Caco-2 (cell line): Measurements from ENCODE around the gene HIRA. TPM values are rescaled to one million over a fixed set of nuclear protein-coding genes. Genes with fewer than 3 reads are reported as not detected.
"Not testable (repeated sequence)": the region's sequence is repeated elsewhere in the genome, so short reads cannot be mapped to it uniquely, and the experiment has no call there.

ENCODE experiments used
- BruUV-seq: library from RNA; stranded (reverse); fragments of 400-500 nt; replicated peaks from 2 replicates; lab custom pipeline; 2021; lab: Mats Ljungman, UMichigan
- CTCF ChIA-PET: fragments of 300-600 bp; sonication (Branson Sonifier 250); formaldehyde crosslinking; loops from one replicate; lab custom pipeline; 2022; ENCODE audit warnings: antibody characterized with exemption; lab: Charles Lee
- POLR2A ChIA-PET: fragments of 300-600 bp; sonication (Branson Sonifier 250); formaldehyde crosslinking; loops from one replicate; lab custom pipeline; 2022; ENCODE audit warnings: antibody characterized with exemption; lab: Charles Lee
- DNase-seq, 2 experiments: peaks; one replicate each; pipeline versions ENCODE4 v3.0.0 to v3.0.0-alpha.2; 2020 to 2022
- H3K27me3 ChIP-seq: replicated peaks from 2 replicates; pipeline ENCODE4 v1.6.0; 2011; ENCODE audit warnings: low read length; ENCODE audit not compliant: control insufficient read depth, insufficient read depth
- H3K36me3 ChIP-seq: 2 replicates; pipeline ENCODE4 v1.5.1; 2011; ENCODE audit warnings: low read length; ENCODE audit not compliant: control insufficient read depth, insufficient read depth
- H3K4me1 ChIP-seq: fragments of 250-450 bp; sonication (Bioruptor Pico); 2 replicates; pipeline ENCODE4 v1.5.1; 2020; ENCODE audit warnings: mild to moderate bottlenecking
- H3K4me3 ChIP-seq: 2 replicates; pipeline ENCODE4 v1.5.1; 2011; ENCODE audit warnings: low read depth, mild to moderate bottlenecking, control low read depth, low read length
- H3K9me3 ChIP-seq: fragments of 250-450 bp; sonication (Bioruptor Pico); 2 replicates; pipeline ENCODE4 v1.5.1; 2020; ENCODE audit warnings: mild to moderate bottlenecking, moderate library complexity
- H3K27ac Mint-ChIP-seq: one replicate; pipeline ENCODE4 v1.8.0; 2022; ENCODE audit warnings: mixed read lengths; ENCODE audit not compliant: unreplicated experiment
- H3K27me3 Mint-ChIP-seq: one replicate; pipeline ENCODE4 v1.8.0; 2022; ENCODE audit warnings: mixed read lengths; ENCODE audit not compliant: insufficient read depth, unreplicated experiment
- H3K36me3 Mint-ChIP-seq: one replicate; pipeline ENCODE4 v1.8.0; 2022; ENCODE audit warnings: mild to moderate bottlenecking, mixed read lengths; ENCODE audit not compliant: insufficient read depth, unreplicated experiment
- H3K4me1 Mint-ChIP-seq: one replicate; pipeline ENCODE4 v1.8.0; 2022; ENCODE audit warnings: low read depth, mixed read lengths; ENCODE audit not compliant: unreplicated experiment
- H3K4me3 Mint-ChIP-seq: one replicate; pipeline ENCODE4 v1.8.0; 2022; ENCODE audit warnings: mild to moderate bottlenecking, moderate library complexity, mixed read lengths; ENCODE audit not compliant: unreplicated experiment
- H3K9me3 Mint-ChIP-seq: one replicate; pipeline ENCODE4 v1.8.0; 2022; ENCODE audit warnings: mixed read lengths; ENCODE audit not compliant: unreplicated experiment
- CTCF ChIP-seq, 2 experiments: fragments of 200-600 bp in 1 of 2; IDR thresholded peaks; 1 replicate in 1 of 2; 2 replicates in 1 of 2; pipeline versions ENCODE4 v1.5.1 to v1.8.0; 2011 to 2022; ENCODE audit warnings: antibody characterized with exemption in 1 of 2, control low read depth in 1 of 2, inconsistent platforms in 1 of 2, low read depth in 1 of 2, low read length in 1 of 2, mild to moderate bottlenecking in 1 of 2, moderate library complexity in 1 of 2; ENCODE audit not compliant: insufficient read depth in 1 of 2, severe bottlenecking in 1 of 2, unreplicated experiment in 1 of 2
- intact Hi-C: fragments of 100-400 bp; cut with micrococcal nuclease; formaldehyde crosslinking; loops from one replicate; pipeline ENCODE4 v1.10.0; 2022; ENCODE audit not compliant: unreplicated experiment
- total RNA-seq: library from RNA; stranded (reverse); gene quantifications from 2 replicates; pipeline ENCODE4 v1.2.3, GENCODE V29; 2022

HIRA gene
- total RNA-seq, 1 experiment from 2014 or later, result 60.1 TPM

GRCh38 chr22:19442166-19442565, 10.6 kb upstream of the HIRA start:
- H3K27me3 ChIP-seq, result no peaks in the 10 kb centered on the region
- BruUV-seq, result no TSS peak
- H3K36me3 ChIP-seq, result peaks cover 2% of the 10 kb centered on the region; the same call in 1 of the 2 replicates
- H3K4me3 ChIP-seq, result no peak overlapping the region
- Mint-ChIP-seq H3K4me1 (peaks cover 11% of the 10 kb centered on the region), H3K27ac (no peak overlapping the region), H3K4me3 (no peak overlapping the region), H3K27me3 (no peaks in the 10 kb centered on the region), H3K9me3 (no peaks in the 10 kb centered on the region), H3K36me3 (peaks cover 48% of the 10 kb centered on the region)
- ChIA-PET CTCF (no interaction called here), POLR2A (no interaction called here)
- no peaks in the 10 kb centered on the region for H3K9me3 ChIP-seq
- intact Hi-C loops, result no loop called here
- no peak for TF ChIP-seq CTCF (IDR thresholded peaks at IDR 0.05; ENCODE audit: insufficient read depth in 1 of 2, low read depth in 1 of 2, low read length in 1 of 2, severe bottlenecking in 1 of 2, unreplicated experiment in 1 of 2)
- no peaks in the 10 kb centered on the region for H3K4me1 ChIP-seq
- no peak for DNase-seq

GRCh38 chr22:19440411-19441195, 9.1 kb upstream of the HIRA start:
- Histone ChIP-seq H3K27me3 (no peaks in the 10 kb centered on the region), H3K9me3 (no peaks in the 10 kb centered on the region), H3K36me3 (peaks cover 2% of the 10 kb centered on the region; the same call in 1 of the 2 replicates), H3K4me3 (no peak overlapping the region), H3K4me1 (no peaks in the 10 kb centered on the region)
- CTCF ChIA-PET, result no interaction called here
- POLR2A ChIA-PET, result no interaction called here
- intact Hi-C loops, result no loop called here
- Mint-ChIP-seq H3K36me3 (peaks cover 39% of the 10 kb centered on the region), H3K4me3 (no peak overlapping the region), H3K27ac (no peak overlapping the region), H3K27me3 (no peaks in the 10 kb centered on the region), H3K9me3 (no peaks in the 10 kb centered on the region), H3K4me1 (no peaks in the 10 kb centered on the region)
- TF ChIP-seq CTCF (IDR thresholded peaks at IDR 0.05; ENCODE audit: insufficient read depth in 1 of 2, low read depth in 1 of 2, low read length in 1 of 2, severe bottlenecking in 1 of 2, unreplicated experiment in 1 of 2), result no peak
- BruUV-seq, result no TSS peak
- DNase-seq, result no peak

DNA sequence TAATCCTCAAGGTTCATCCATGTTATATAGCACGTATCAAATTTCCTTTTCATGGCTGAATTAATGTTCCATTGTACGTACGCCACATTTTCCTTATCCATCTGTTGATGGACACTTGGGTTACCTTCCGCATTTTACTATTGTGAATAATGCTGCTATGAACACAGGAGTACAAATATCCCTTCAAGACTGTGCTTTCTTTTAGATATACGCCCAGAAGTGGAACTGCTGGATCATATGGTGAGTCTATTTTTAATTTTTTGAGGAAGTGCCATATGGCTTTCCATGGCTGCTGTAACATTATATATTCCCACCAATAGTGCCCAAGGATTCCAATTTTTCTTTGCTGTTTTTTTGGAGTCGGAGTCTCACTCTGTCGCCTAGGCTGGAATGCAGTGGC, 6.8 kb upstream of the HIRA start:
- ChIA-PET CTCF (no interaction called here), POLR2A (no interaction called here)
- Mint-ChIP-seq H3K9me3 (no peaks in the 10 kb centered on the region), H3K4me1 (no peaks in the 10 kb centered on the region), H3K27ac (no peak overlapping the region), H3K36me3 (peaks cover 32% of the 10 kb centered on the region), H3K27me3 (no peaks in the 10 kb centered on the region), H3K4me3 (no peak overlapping the region)
- Histone ChIP-seq H3K4me1 (no peaks in the 10 kb centered on the region; the same call in 1 of the 2 replicates), H3K36me3 (no peaks in the 10 kb centered on the region), H3K27me3 (no peaks in the 10 kb centered on the region), H3K4me3 (no peak overlapping the region), H3K9me3 (no peaks in the 10 kb centered on the region)
- DNase-seq, result no peak
- no peak for TF ChIP-seq CTCF (IDR thresholded peaks at IDR 0.05; ENCODE audit: insufficient read depth in 1 of 2, low read depth in 1 of 2, low read length in 1 of 2, severe bottlenecking in 1 of 2, unreplicated experiment in 1 of 2)
- intact Hi-C loops, result no loop called here
- no TSS peak for BruUV-seq

DNA sequence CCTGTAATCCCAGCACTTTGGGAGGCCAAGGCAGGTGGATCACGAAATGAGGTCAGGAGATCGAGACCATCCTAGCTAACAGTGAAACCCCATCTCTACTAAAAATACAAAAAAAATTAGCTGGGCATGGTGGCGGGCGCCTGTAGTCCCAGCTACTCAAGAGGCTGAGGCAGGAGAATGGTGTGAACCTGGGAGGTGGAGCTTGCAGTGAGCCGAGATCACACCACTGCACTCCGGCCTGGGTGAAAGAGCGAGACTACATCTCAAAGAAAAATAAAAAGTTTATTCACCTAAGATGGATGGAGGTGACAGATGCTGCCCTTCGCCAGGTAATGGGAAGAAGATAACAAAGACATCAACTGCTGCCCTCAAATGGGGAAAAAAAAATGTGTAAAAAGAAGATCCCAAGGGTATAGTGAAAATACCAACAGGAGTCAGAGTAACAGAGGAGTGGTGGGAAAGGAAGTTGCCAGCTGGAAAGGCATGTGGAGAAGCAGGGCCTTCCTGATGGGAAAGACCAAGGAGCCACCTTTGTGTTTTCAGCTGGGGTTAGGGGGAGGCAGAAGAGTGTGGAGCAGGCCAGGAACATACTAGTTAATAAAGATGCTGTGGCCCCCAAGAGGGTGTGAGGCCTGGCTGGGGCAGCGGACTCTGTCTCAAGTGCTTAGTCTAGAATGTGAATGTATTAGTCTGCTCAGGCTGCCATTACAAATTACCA, 5.1 kb upstream of the HIRA start:
- H3K36me3 ChIP-seq, BruUV-seq, H3K4me3 ChIP-seq, H3K4me1 Mint-ChIP-seq, H3K27me3 ChIP-seq, CTCF ChIA-PET, intact Hi-C loops, H3K9me3 ChIP-seq, H3K4me1 ChIP-seq, H3K27me3 Mint-ChIP-seq, H3K27ac Mint-ChIP-seq, DNase-seq, POLR2A ChIA-PET, H3K4me3 Mint-ChIP-seq, H3K9me3 Mint-ChIP-seq: not testable (repeated sequence)
- peaks cover 36% of the 10 kb centered on the region for H3K36me3 Mint-ChIP-seq
